Ovary (tissue), 9 donors: ENCODE measurements around the gene TBC1D1. TPM values are rescaled to one million over a fixed set of nuclear protein-coding genes. Genes with fewer than 3 reads are reported as not detected.
A peak's percentile ranks its signal among the peaks of the same experiment; 100 is the strongest.

Source experiments
- DNase-seq, 5 donors: peaks; one replicate each; pipeline ENCODE4 v3.0.0-alpha.2; 2019 to 2020
- H3K27ac ChIP-seq, 2 donors: fragments of 200-600 bp; one replicate each; pipeline versions ENCODE4 v1.5.1 to v1.8.0; 2019 to 2022
- H3K27me3 ChIP-seq: fragments of 200-600 bp; one replicate; pipeline ENCODE4 v1.8.0; 2022
- H3K36me3 ChIP-seq: fragments of 200-600 bp; sonication (generic); one replicate; pipeline ENCODE4 v1.5.1; 2019
- H3K4me1 ChIP-seq: one replicate; pipeline ENCODE4 v1.8.1; 2013; ENCODE audit warnings: mild to moderate bottlenecking, moderate library complexity; ENCODE audit not compliant: insufficient read depth
- H3K4me3 ChIP-seq: fragments of 200-600 bp; sonication (generic); one replicate; pipeline ENCODE4 v1.5.1; 2017
- H3K9me3 ChIP-seq, 2 donors: fragments of 200-600 bp in 1 of 2; sonication (generic) in 1 of 2; one replicate each; pipeline versions ENCODE4 v1.5.1 to v1.8.1; 2013 to 2019; ENCODE audit warnings: mild to moderate bottlenecking in 1 of 2, moderate library complexity in 1 of 2
- CTCF ChIP-seq, 3 donors: fragments of 450-650 bp in 2 of 3; fragments of 200-600 bp in 1 of 3; IDR thresholded peaks; one replicate each; pipeline versions ENCODE4 v1.5.1 to v1.8.0; 2016 to 2022; ENCODE audit warnings: antibody characterized with exemption in 3 of 3, mild to moderate bottlenecking in 1 of 3
- EP300 ChIP-seq: sonication (generic); formaldehyde crosslinking; IDR thresholded peaks from one replicate; pipeline ENCODE4 v1.6.1; 2017; ENCODE audit warnings: antibody characterized with exemption
- POLR2A ChIP-seq: fragments of 450-650 bp; IDR thresholded peaks from one replicate; pipeline ENCODE4 v1.6.1; 2017; ENCODE audit warnings: antibody characterized with exemption, mild to moderate bottlenecking, moderate library complexity
- WGBS, 3 donors: extraction: QIAGEN DNeasy Blood & Tissue Kit in 1 of 3; methylation state at CpG; one replicate each; pipeline versions ENCODE4 v1.1.5 to v1.1.7; 2013 to 2017; 5-methylcytosine and 5-hydroxymethylcytosine counted together
- intact Hi-C, 4 donors: fragments of 100-400 bp; cut with DNase I; formaldehyde crosslinking; loops; one replicate each; pipeline versions ENCODE4 v1.11.0 to v1.15.1; 2022 to 2023
- polyA plus RNA-seq, 2 donors: library from polyadenylated mRNA; stranded (reverse); fragments of 200-250 nt in 1 of 2; fragments of 350-450 nt in 1 of 2; fragmentation: Illumina TruSeq in 1 of 2; extraction: RNeasy Lipid Tissue Mini Kit (QIAGEN cat#74804) in 1 of 2; gene quantifications; one replicate each; pipeline ENCODE4 v1.2.3, GENCODE V29; 2013 to 2014
- total RNA-seq, 7 donors: library from RNA; depleted of rRNA in 2 of 7; stranded (reverse); fragments of >200 nt in 2 of 7; fragmentation: NEBNext Ultra II Directional in 3 of 7; extraction: Animal tissue kit (Norgen Biotek cat#: 25700) in 3 of 7; gene quantifications; one replicate each; pipeline versions ENCODE4 v1.1.0 to v1.2.4, GENCODE V29; 2016 to 2023
- donor health status: DM: no; HTN: no; CAD: no; lungs with moderate emphysema.
- donor health status: DM: no; HTN: no; CAD: no.
- donor health status: Bipolar disorder and iron deficiency.
- donor health status: DM: yes; HTN: yes; CAD: no.
- donor health status: DM: no; HTN: no; CAD: no.
- donor health status: DM: yes; HTN: yes; CAD: no.

TBC1D1 gene
- total and polyA plus RNA-seq, 9 donors: 39.5 to 104 (median 63.9) TPM

DNA sequence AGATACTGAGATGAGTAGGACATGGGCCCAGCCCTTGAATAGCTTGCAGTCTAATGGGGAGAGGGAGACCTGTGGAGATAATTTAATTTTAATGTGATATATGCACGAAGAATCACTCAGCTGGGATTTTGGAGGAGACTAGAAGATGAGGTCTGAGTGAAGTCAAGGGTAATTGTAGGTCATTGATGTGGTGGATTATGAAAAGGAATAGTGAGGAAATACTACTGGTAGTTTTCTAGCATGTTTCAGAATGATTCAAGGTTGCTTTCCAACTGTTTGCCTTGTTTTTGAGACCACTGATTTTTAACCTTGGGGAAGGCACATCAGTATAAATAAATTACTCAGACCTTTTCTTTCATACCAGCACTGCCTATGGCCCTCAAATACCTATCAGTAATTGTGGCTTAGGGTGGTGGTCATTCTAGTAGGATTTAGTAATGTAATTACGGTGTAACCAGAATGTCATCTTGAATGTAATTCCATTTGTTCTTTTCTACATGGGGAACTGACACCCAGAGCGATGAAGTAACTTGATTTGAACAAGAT is 94.9 kb downstream of the TBC1D1 start:
- no peaks in the 10 kb centered on the region for H3K36me3 ChIP-seq
- intact Hi-C loops: no loop called here
- WGBS, 3 donors: 54 to 74% (median 71%) methylated on average over 3 of the region's 3 CpGs
- no peak for TF ChIP-seq CTCF (IDR thresholded peaks at IDR 0.05)
- TF ChIP-seq EP300: no peak
- no peak for TF ChIP-seq POLR2A
- H3K27me3 ChIP-seq: no peaks in the 10 kb centered on the region
- H3K4me1 ChIP-seq: peaks cover 11% of the 10 kb centered on the region
- H3K9me3 ChIP-seq: no peaks in the 10 kb centered on the region
- no peak overlapping the region for H3K27ac ChIP-seq
- DNase-seq: no peak
- no peak overlapping the region for H3K4me3 ChIP-seq

- intact Hi-C loops: no loop called here
- TF ChIP-seq POLR2A (no peak), EP300 (no peak), CTCF (IDR thresholded peaks at IDR 0.05) (no peak)
- 75 to 77% (median 77%) methylated on average over 5 of the region's 5 CpGs for WGBS, 3 donors
- Histone ChIP-seq H3K27me3 (no peaks in the 10 kb centered on the region), H3K9me3 (no peaks in the 10 kb centered on the region), H3K27ac (no peak overlapping the region), H3K4me3 (no peak overlapping the region), H3K36me3 (no peaks in the 10 kb centered on the region), H3K4me1 (peaks cover 11% of the 10 kb centered on the region)
- no peak for DNase-seq
Observed at GRCh38 chr4:37988670-37989069, 97.8 kb downstream of the TBC1D1 start.

DNA sequence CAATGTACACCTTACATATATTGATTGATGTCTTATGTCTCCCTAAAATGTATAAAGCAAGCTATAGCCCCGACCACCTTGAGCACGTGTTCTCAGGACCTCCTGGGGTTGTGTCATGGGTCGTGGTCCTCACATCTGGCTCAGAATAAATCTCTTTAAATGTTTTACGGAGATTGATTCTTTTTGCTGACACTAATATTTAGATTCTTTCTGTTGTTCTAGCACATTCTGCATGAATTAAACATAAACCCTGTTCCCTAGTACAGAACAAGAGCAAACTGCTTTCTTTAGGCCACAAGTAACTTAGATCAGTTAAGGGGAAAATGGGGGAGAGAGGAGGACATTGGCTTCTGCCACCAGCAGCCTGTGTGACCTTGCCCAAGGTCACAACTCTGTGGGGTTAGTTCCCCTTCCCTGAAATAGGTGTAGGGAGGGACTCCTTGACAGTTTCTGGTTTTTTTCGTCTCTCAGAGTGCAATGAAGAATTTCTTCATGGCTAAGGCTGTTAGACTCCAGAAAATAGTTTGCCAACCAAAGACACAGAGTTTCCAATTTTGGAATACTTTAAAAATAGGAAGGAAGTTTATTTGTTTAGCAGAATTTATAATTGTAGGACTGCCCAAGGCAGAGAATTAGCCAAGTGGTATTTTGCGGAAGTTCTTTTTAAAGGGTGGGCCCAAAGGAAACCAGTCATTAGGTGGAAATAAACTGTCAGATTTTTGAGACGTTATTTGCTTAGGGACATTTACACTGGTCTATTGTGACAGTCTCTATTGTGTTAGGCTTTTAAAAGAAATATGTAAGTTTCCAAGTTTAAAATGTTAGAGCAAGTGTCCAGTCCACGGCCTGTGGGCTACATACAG is 98.7 kb downstream of the TBC1D1 start:
- Histone ChIP-seq H3K4me3 (no peak overlapping the region), H3K4me1 (peaks cover 12% of the 10 kb centered on the region), H3K9me3 (no peaks in the 10 kb centered on the region), H3K27ac (peak overlapping the region; percentile 47 to 67), H3K36me3 (no peaks in the 10 kb centered on the region), H3K27me3 (no peaks in the 10 kb centered on the region)
- intact Hi-C loops: loop anchor here in 1 of 4 donors (5.0 kb wide), 1 partner anchor 82 kb away; no protein-coding TSS in a partner anchor
- no peak for DNase-seq
- WGBS, 3 donors: 64 to 71% (median 69%) methylated on average over 8 of the region's 8 CpGs
- no peak for TF ChIP-seq EP300
- TF ChIP-seq CTCF (IDR thresholded peaks at IDR 0.05): no peak
- no peak for TF ChIP-seq POLR2A

DNA sequence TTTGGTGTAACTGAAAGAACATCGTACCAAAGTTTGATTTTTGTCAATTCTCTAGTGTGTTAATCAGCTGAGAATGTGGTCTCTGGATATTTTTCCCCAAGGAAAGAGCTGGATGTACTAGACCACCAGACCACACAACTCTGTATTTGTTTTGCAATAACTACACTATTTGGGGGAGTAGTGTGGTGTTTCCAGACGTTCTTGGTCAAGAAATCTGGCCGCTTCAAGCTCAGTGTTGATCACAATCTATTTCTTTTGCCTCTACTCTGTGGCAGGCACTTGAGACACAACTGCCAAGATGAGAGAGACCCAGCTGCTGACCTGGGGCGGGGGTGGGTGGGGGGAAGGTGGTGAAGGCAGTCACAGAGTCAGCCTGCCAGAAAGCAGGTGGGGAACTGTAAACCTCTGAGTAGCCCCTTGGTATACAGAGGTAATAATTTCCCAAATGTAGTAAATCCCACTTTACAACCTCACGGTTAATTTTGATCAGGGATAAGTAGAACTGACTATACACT is 99.9 kb downstream of the TBC1D1 start:
- WGBS, 3 donors: 49 to 60% (median 55%) methylated on average over 5 of the region's 5 CpGs
- no peak overlapping the region for H3K4me3 ChIP-seq
- TF ChIP-seq CTCF (IDR thresholded peaks at IDR 0.05): no peak
- TF ChIP-seq POLR2A: no peak
- no peak for TF ChIP-seq EP300
- H3K27ac ChIP-seq: peak overlapping the region in 1 of 2 donors; percentile 47
- intact Hi-C loops: loop anchor here in 1 of 4 donors (5.0 kb wide), 1 partner anchor 83 kb away; no protein-coding TSS in a partner anchor
- H3K27me3 ChIP-seq: no peaks in the 10 kb centered on the region
- peaks cover 17% of the 10 kb centered on the region for H3K4me1 ChIP-seq
- H3K36me3 ChIP-seq: no peaks in the 10 kb centered on the region
- DNase-seq: no peak
- no peaks in the 10 kb centered on the region for H3K9me3 ChIP-seq
